Left cardiac atrium (tissue), 4 donors: Measurements from ENCODE around the gene TRPM5. TPM values are rescaled to one million over a fixed set of nuclear protein-coding genes. Genes with fewer than 3 reads are reported as not detected.

ENCODE experiments used
- ATAC-seq, 2 donors: fragments of 200-7000 bp; cut with Tn5 transposase; one replicate each; pipeline ENCODE4 v1.9.1; 2020; ENCODE audit warnings: mild to moderate bottlenecking in 2 of 2, moderate library complexity in 2 of 2
- DNase-seq: peaks from one replicate; pipeline ENCODE4 v3.0.0-alpha.2; 2020
- intact Hi-C, 2 donors: fragments of 100-400 bp; cut with DNase I; formaldehyde crosslinking; loops; one replicate each; pipeline versions ENCODE4 v1.14.1 to v1.15.1; 2022 to 2023
- total RNA-seq, 2 donors: library from RNA; stranded (reverse); fragmentation: NEBNext Ultra II Directional; extraction: Animal tissue kit (Norgen Biotek cat#: 25700); gene quantifications; one replicate each; pipeline ENCODE4 v1.2.1, GENCODE V29; 2021
- donor health status: DM: no; HTN: yes; CAD: no.
- donor health status: DM: no; HTN: yes; CAD: no; lungs with severe emphysema.
- donor health status: DM: yes; HTN: yes; CAD: no.
- donor health status: Dilated cardiomyopathy.

Gene TRPM5
- total RNA-seq, 2 donors from 2014 or later = not detected

GRCh38 chr11:2459796-2460531 lies 15.7 kb upstream of the TRPM5 start:
- DNase-seq (no peak), ATAC-seq (no peak)
- intact Hi-C loops = no loop called here

- intact Hi-C loops = no loop called here
- DNase-seq (no peak), ATAC-seq (no peak)
Measured at GRCh38 chr11:2459016-2459725, 14.9 kb upstream of the TRPM5 start.

GRCh38 chr11:2458321-2458720 lies 14.0 kb upstream of the TRPM5 start:
- no peak for DNase-seq
- intact Hi-C loops = no loop called here
- peak in 1 of 2 donors; percentile 14 for ATAC-seq

GRCh38 chr11:2453436-2453835 lies 9.1 kb upstream of the TRPM5 start:
- no peak for ATAC-seq
- intact Hi-C loops = no loop called here

GRCh38 chr11:2452321-2453012 lies 8.2 kb upstream of the TRPM5 start:
- no peak for ATAC-seq
- intact Hi-C loops = no loop called here
- DNase-seq = no peak

More at GRCh38 chr11:2453436-2453835, 9.1 kb upstream of the TRPM5 start:
- DNase-seq = no peak

GRCh38 chr11:2451916-2452315 lies 7.6 kb upstream of the TRPM5 start:
- DNase-seq (no peak), ATAC-seq (no peak)
- intact Hi-C loops = no loop called here

GRCh38 chr11:2451336-2451735 lies 7.0 kb upstream of the TRPM5 start:
- no peak for ATAC-seq
- intact Hi-C loops = no loop called here
- DNase-seq = no peak

- DNase-seq (no peak), ATAC-seq (no peak)
- intact Hi-C loops = no loop called here
Measured at GRCh38 chr11:2450321-2451041, 6.2 kb upstream of the TRPM5 start.

- intact Hi-C loops = no loop called here
- ATAC-seq (peak in 1 of 2 donors; percentile 20), DNase-seq (no peak)
Measured at GRCh38 chr11:2449548-2450320, 5.4 kb upstream of the TRPM5 start.

- DNase-seq (no peak), ATAC-seq (no peak)
- intact Hi-C loops = no loop called here
Measured at GRCh38 chr11:2448661-2449547, 4.6 kb upstream of the TRPM5 start.

GRCh38 chr11:2447951-2448650 lies 3.8 kb upstream of the TRPM5 start:
- DNase-seq (no peak), ATAC-seq (no peak)
- intact Hi-C loops = no loop called here

GRCh38 chr11:2447253-2447950 lies 3.1 kb upstream of the TRPM5 start:
- intact Hi-C loops = no loop called here
- DNase-seq (no peak), ATAC-seq (no peak)

- no peak for DNase-seq
- no peak for ATAC-seq
- intact Hi-C loops = no loop called here
Measured at GRCh38 chr11:2446590-2447252, 2.4 kb upstream of the TRPM5 start.

- ATAC-seq (peak; percentile 10), DNase-seq (no peak)
- intact Hi-C loops = no loop called here
Measured at GRCh38 chr11:2445746-2446551, 1.6 kb upstream of the TRPM5 start.
